H9 (cell line): ENCODE measurements around the gene ELOA. TPM values are rescaled to one million over a fixed set of nuclear protein-coding genes. Genes with fewer than 3 reads are reported as not detected.

Experiments
- DNase-seq: peaks from one replicate; pipeline ENCODE4 v3.0.0-alpha.2; 2017
- H2AFZ ChIP-seq: one replicate; pipeline ENCODE4 v1.6.1; 2013; ENCODE audit warnings: mild to moderate bottlenecking, low read length, control low read depth, moderate library complexity
- H2AK5ac ChIP-seq: 2 replicates; pipeline ENCODE4 v1.6.1; 2013; ENCODE audit warnings: low read length, control low read depth, mixed read lengths; ENCODE audit not compliant: insufficient read length
- H2BK120ac ChIP-seq: one replicate; pipeline ENCODE4 v1.6.1; 2013; ENCODE audit warnings: low read depth, mild to moderate bottlenecking, low read length, control low read depth, inconsistent platforms; ENCODE audit not compliant: poor library complexity, severe bottlenecking
- H2BK12ac ChIP-seq: 2 replicates; pipeline ENCODE4 v1.6.1; 2013; ENCODE audit warnings: low read length, control low read depth, mixed read lengths, low read depth; ENCODE audit not compliant: insufficient read length
- H2BK15ac ChIP-seq: 2 replicates; pipeline ENCODE4 v1.6.1; 2013; ENCODE audit warnings: low read depth, low read length, control low read depth
- H2BK20ac ChIP-seq: one replicate; pipeline ENCODE4 v1.6.1; 2013; ENCODE audit warnings: low read depth, mild to moderate bottlenecking, low read length, control low read depth, inconsistent platforms; ENCODE audit not compliant: poor library complexity, severe bottlenecking
- H2BK5ac ChIP-seq: 2 replicates; pipeline ENCODE4 v1.6.1; 2013; ENCODE audit warnings: low read length, control low read depth, mixed read lengths; ENCODE audit not compliant: insufficient read length
- H3K14ac ChIP-seq: 2 replicates; pipeline ENCODE4 v1.6.1; 2013; ENCODE audit warnings: low read length, control low read depth; ENCODE audit not compliant: insufficient read depth
- H3K18ac ChIP-seq: 2 replicates; pipeline ENCODE4 v1.6.1; 2013; ENCODE audit warnings: low read depth, mild to moderate bottlenecking, mixed read lengths, low read length, control low read depth; ENCODE audit not compliant: insufficient read length
- H3K23ac ChIP-seq: 2 replicates; pipeline ENCODE4 v1.6.1; 2013; ENCODE audit warnings: low read length, control low read depth, mixed read lengths, low read depth; ENCODE audit not compliant: insufficient read length
- H3K23me2 ChIP-seq: 2 replicates; pipeline ENCODE4 v1.6.1; 2013; ENCODE audit warnings: low read depth, mild to moderate bottlenecking, mixed read lengths, low read length, control low read depth; ENCODE audit not compliant: insufficient read length, poor library complexity, severe bottlenecking
- H3K27ac ChIP-seq: 2 replicates; pipeline ENCODE4 v1.5.1; 2013; ENCODE audit warnings: low read length, control low read depth, mixed read lengths, low read depth; ENCODE audit not compliant: insufficient read length
- H3K27me3 ChIP-seq: 2 replicates; pipeline ENCODE4 v1.6.1; 2013; ENCODE audit warnings: low read length, control low read depth, inconsistent platforms; ENCODE audit not compliant: insufficient read depth
- H3K4ac ChIP-seq: 2 replicates; pipeline ENCODE4 v1.6.1; 2013; ENCODE audit warnings: low read depth, mild to moderate bottlenecking, control low read depth, inconsistent platforms, low read length, moderate library complexity
- H3K4me1 ChIP-seq: 2 replicates; pipeline ENCODE4 v1.6.1; 2013; ENCODE audit warnings: low read length, control low read depth, inconsistent platforms; ENCODE audit not compliant: insufficient read depth
- H3K4me2 ChIP-seq: 2 replicates; pipeline ENCODE4 v1.6.1; 2013; ENCODE audit warnings: low read length, control low read depth, mixed read lengths; ENCODE audit not compliant: insufficient read length, insufficient read depth
- H3K56ac ChIP-seq: 2 replicates; pipeline ENCODE4 v1.6.1; 2013; ENCODE audit warnings: low read depth, mild to moderate bottlenecking, mixed read lengths, low read length, control low read depth; ENCODE audit not compliant: insufficient read length
- H3K79me1 ChIP-seq: 2 replicates; pipeline ENCODE4 v1.6.1; 2013; ENCODE audit warnings: low read depth, mild to moderate bottlenecking, moderate library complexity, low read length, control low read depth, inconsistent platforms; ENCODE audit not compliant: insufficient read depth, poor library complexity, severe bottlenecking
- H3K79me2 ChIP-seq: 2 replicates; pipeline ENCODE4 v1.6.1; 2013; ENCODE audit warnings: low read length, control low read depth, inconsistent platforms; ENCODE audit not compliant: insufficient read depth
- H3K9ac ChIP-seq: 2 replicates; pipeline ENCODE4 v1.6.1; 2013; ENCODE audit warnings: low read length, control low read depth, mixed read lengths; ENCODE audit not compliant: insufficient read length; ENCODE audit errors: extremely low read depth
- H3K9me3 ChIP-seq: one replicate; pipeline ENCODE4 v1.6.1; 2013; ENCODE audit warnings: low read depth, low read length, inconsistent platforms; ENCODE audit not compliant: control insufficient read depth
- H3T11ph ChIP-seq: one replicate; pipeline ENCODE4 v1.6.1; 2013; ENCODE audit warnings: mild to moderate bottlenecking, low read length, control low read depth, inconsistent platforms
- H4K20me1 ChIP-seq: one replicate; pipeline ENCODE4 v1.6.1; 2013; ENCODE audit not compliant: control insufficient read depth, insufficient read length, insufficient read depth
- H4K5ac ChIP-seq: 2 replicates; pipeline ENCODE4 v1.6.1; 2013; ENCODE audit warnings: low read depth, mild to moderate bottlenecking, mixed read lengths, low read length, control low read depth; ENCODE audit not compliant: insufficient read length
- H4K8ac ChIP-seq: replicated peaks from 2 replicates; pipeline ENCODE4 v1.6.1; 2013; ENCODE audit warnings: low read length, control low read depth, mixed read lengths, low read depth; ENCODE audit not compliant: insufficient read length
- H4K91ac ChIP-seq: 2 replicates; pipeline ENCODE4 v1.6.1; 2013; ENCODE audit warnings: low read depth, mild to moderate bottlenecking, moderate library complexity, mixed read lengths, low read length, control low read depth; ENCODE audit not compliant: insufficient read length
- H3K27ac Mint-ChIP-seq, 3 experiments: 2 replicates in 2 of 3; 3 replicates in 1 of 3; pipeline ENCODE4 v1.8.0; 2020 to 2021; ENCODE audit warnings: mixed read lengths in 3 of 3, mild to moderate bottlenecking in 1 of 3, moderate library complexity in 1 of 3
- H3K27me3 Mint-ChIP-seq: 2 replicates; pipeline ENCODE4 v1.8.0; 2021; ENCODE audit warnings: low read depth, mild to moderate bottlenecking, moderate library complexity, mixed read lengths
- H3K36me3 Mint-ChIP-seq, 3 experiments: 2 replicates in 2 of 3; 3 replicates in 1 of 3; pipeline ENCODE4 v1.8.0; 2020 to 2021; ENCODE audit warnings: low read depth in 3 of 3, mixed read lengths in 3 of 3; ENCODE audit not compliant: insufficient read depth in 1 of 3
- H3K4me1 Mint-ChIP-seq, 2 experiments: 2 replicates each; pipeline ENCODE4 v1.8.0; 2020; ENCODE audit warnings: mixed read lengths in 2 of 2
- H3K4me3 Mint-ChIP-seq, 2 experiments: 2 replicates in 1 of 2; 3 replicates in 1 of 2; pipeline ENCODE4 v1.8.0; 2020 to 2021; ENCODE audit warnings: mild to moderate bottlenecking in 2 of 2, mixed read lengths in 2 of 2, moderate library complexity in 1 of 2
- H3K9me3 Mint-ChIP-seq, 2 experiments: 2 replicates in 1 of 2; 3 replicates in 1 of 2; pipeline ENCODE4 v1.8.0; 2020; ENCODE audit warnings: mild to moderate bottlenecking in 2 of 2, mixed read lengths in 2 of 2, moderate library complexity in 1 of 2
- WGBS: extraction: QIAGEN DNeasy Blood & Tissue Kit; methylation state at CpG from one replicate; pipeline ENCODE4 v1.1.7; 2013; ENCODE audit warnings: missing lambda C conversion rate, low lambda C conversion rate, mixed read lengths; ENCODE audit not compliant: insufficient read length; ENCODE audit errors: extremely low coverage; 5-methylcytosine and 5-hydroxymethylcytosine counted together
- total RNA-seq: library from RNA; stranded (reverse); gene quantifications from 2 replicates; pipeline ENCODE4 v1.2.1, GENCODE V29; 2021
- TF ChIP-seq, protein P1 (sequence below): fragments of 200-600 bp; sonication (generic); conservative IDR thresholded peaks from 3 replicates; pipeline ENCODE4 v1.8.0; 2021; ENCODE audit warnings: antibody characterized with exemption, mild to moderate bottlenecking

Gene ELOA
- total RNA-seq, 1 experiment from 2014 or later = 66.2 TPM

DNA sequence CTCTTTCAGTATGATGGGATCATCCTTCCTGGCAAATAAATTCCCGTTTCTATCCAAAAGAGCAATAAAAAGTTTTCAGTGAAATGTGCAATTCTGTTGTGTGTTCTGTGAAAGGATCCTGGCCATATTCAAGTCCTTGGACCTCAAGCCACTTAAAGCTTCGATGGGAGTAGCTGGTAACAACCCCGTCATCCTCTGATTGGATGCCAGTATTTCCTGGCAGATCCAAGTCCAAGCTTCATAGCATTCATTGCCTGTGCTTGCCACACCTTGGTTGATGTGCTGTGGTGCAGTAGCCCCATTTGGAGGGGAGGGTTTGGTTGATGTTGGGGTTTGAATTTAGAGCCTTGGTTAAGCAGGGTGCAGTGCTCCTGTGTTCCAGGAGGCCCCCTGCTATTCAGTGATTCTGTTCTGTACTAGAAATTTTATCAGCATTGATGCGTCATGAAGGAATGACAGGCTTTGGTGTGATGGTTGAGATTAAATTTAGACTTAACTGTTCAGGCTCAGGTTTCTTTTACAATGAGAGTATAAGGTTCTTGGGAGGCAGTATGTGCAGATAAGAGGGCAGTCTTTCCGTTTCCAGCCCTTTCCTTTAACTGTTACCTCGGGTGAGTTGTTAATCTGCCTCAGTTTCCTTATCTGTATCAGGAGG, 46.8 kb upstream of the ELOA start:
- no peak overlapping the region for H3K56ac ChIP-seq
- H2BK120ac ChIP-seq = no peak overlapping the region
- peaks cover 4% of the 10 kb centered on the region; the same call in 1 of the 2 replicates for H3K4me1 ChIP-seq
- Mint-ChIP-seq H3K4me3 (peak overlapping the region; percentile 3 to 39; a peak in 2 of 5 replicates), H3K27ac (peak overlapping the region in 1 of 3 experiments; percentile 69; a peak in 1 of 7 replicates), H3K36me3 (peaks cover 86 to 93% (median 91%) of the 10 kb centered on the region in 3 experiments), H3K9me3 (no peaks in the 10 kb centered on the region; a peak in 1 of 5 replicates), H3K27me3 (no peaks in the 10 kb centered on the region; the same call in 1 of the 2 replicates), H3K4me1 (peaks cover 38 to 40% of the 10 kb centered on the region in 2 experiments)
- H3K9me3 ChIP-seq = no peaks in the 10 kb centered on the region
- H3K4ac ChIP-seq = no peak overlapping the region
- TF ChIP-seq, protein P1, sequence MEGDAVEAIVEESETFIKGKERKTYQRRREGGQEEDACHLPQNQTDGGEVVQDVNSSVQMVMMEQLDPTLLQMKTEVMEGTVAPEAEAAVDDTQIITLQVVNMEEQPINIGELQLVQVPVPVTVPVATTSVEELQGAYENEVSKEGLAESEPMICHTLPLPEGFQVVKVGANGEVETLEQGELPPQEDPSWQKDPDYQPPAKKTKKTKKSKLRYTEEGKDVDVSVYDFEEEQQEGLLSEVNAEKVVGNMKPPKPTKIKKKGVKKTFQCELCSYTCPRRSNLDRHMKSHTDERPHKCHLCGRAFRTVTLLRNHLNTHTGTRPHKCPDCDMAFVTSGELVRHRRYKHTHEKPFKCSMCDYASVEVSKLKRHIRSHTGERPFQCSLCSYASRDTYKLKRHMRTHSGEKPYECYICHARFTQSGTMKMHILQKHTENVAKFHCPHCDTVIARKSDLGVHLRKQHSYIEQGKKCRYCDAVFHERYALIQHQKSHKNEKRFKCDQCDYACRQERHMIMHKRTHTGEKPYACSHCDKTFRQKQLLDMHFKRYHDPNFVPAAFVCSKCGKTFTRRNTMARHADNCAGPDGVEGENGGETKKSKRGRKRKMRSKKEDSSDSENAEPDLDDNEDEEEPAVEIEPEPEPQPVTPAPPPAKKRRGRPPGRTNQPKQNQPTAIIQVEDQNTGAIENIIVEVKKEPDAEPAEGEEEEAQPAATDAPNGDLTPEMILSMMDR = no peak
- no peak overlapping the region for H3K27ac ChIP-seq
- H3K9ac ChIP-seq = no peak overlapping the region
- H3K14ac ChIP-seq = no peak overlapping the region
- H3K23me2 ChIP-seq = peaks cover 6% of the 10 kb centered on the region
- H3T11ph ChIP-seq = no peak overlapping the region
- H4K5ac ChIP-seq = no peak overlapping the region
- H4K20me1 ChIP-seq = no peaks in the 10 kb centered on the region
- H3K27me3 ChIP-seq = no peaks in the 10 kb centered on the region
- no peak overlapping the region for H2BK20ac ChIP-seq
- peaks cover 22% of the 10 kb centered on the region for H3K79me1 ChIP-seq
- H2AFZ ChIP-seq = no peak overlapping the region
- no peak for DNase-seq
- no peak overlapping the region for H3K23ac ChIP-seq
- H3K18ac ChIP-seq = no peak overlapping the region
- no peak overlapping the region for H4K8ac ChIP-seq
- H2BK12ac ChIP-seq = no peak overlapping the region
- no peak overlapping the region for H2BK5ac ChIP-seq
- peak overlapping the region; percentile 5 for H3K4me2 ChIP-seq
- no peak overlapping the region for H2BK15ac ChIP-seq
- no CpG with 5 or more reads among the region's 6 CpGs for WGBS
- H3K79me2 ChIP-seq = peaks cover 37% of the 10 kb centered on the region; the same call in 1 of the 2 replicates
- no peak overlapping the region for H2AK5ac ChIP-seq
- no peak overlapping the region for H4K91ac ChIP-seq
